SK-N-SH (cell line): ENCODE data around the gene RASGRF2. TPM values are rescaled to one million over a fixed set of nuclear protein-coding genes. Genes with fewer than 3 reads are reported as not detected.

Source experiments
- CTCF ChIA-PET: fragments of 300-600, 350-600 bp; formaldehyde crosslinking; extraction: SDS; loops from one replicate; lab custom pipeline; 2021; lab: Yijun Ruan, JAX
- POLR2A ChIA-PET: fragments of 350-600 bp; sonication (Branson Sonifier 250); formaldehyde crosslinking; extraction: SDS; loops from one replicate; lab custom pipeline; 2020; ENCODE audit warnings: antibody characterized with exemption, inconsistent platforms; lab: Yijun Ruan, JAX
- DNase-seq: peaks from one replicate; pipeline ENCODE4 v3.0.0; 2012
- H2AFZ ChIP-seq: fragments of 200-600 bp; sonication (generic); 2 replicates; pipeline ENCODE4 v1.8.1; 2016; ENCODE audit warnings: antibody characterized with exemption, mild to moderate bottlenecking, low read depth
- H3F3A ChIP-seq: fragments of 200-600 bp; sonication (generic); replicated peaks from 2 replicates; pipeline ENCODE3; 2016; ENCODE audit warnings: antibody characterized with exemption, mild to moderate bottlenecking; ENCODE audit not compliant: insufficient read depth
- H3K27ac ChIP-seq, 2 experiments: fragments of 200-500 bp in 1 of 2; fragments of 200-600 bp in 1 of 2; sonication (Bioruptor generic) in 1 of 2; sonication (generic), shearing (Covaris generic) in 1 of 2; 2 replicates each; pipeline versions ENCODE4 v1.5.1 to v1.6.1; 2014 to 2016; ENCODE audit warnings: low read depth in 2 of 2, inconsistent platforms in 1 of 2, low read length in 1 of 2, mild to moderate bottlenecking in 1 of 2, mixed read lengths in 1 of 2
- H3K27me3 ChIP-seq: fragments of 200-600 bp; sonication (generic), shearing (Covaris generic); 2 replicates; pipeline ENCODE4 v1.6.1; 2016; ENCODE audit warnings: mixed run types; ENCODE audit not compliant: insufficient read depth
- H3K36me3 ChIP-seq, 2 experiments: fragments of 200-500 bp in 1 of 2; fragments of 200-600 bp in 1 of 2; sonication (Bioruptor generic) in 1 of 2; sonication (generic) in 1 of 2; replicated peaks in 1 of 2; 2 replicates each; pipeline versions ENCODE3 to v1.5.1; 2014 to 2016; ENCODE audit warnings: low read length in 1 of 2, mild to moderate bottlenecking in 1 of 2; ENCODE audit not compliant: insufficient read depth in 2 of 2, control insufficient read depth in 1 of 2
- H3K4me1 ChIP-seq, 2 experiments: fragments of 200-500 bp in 1 of 2; fragments of 200-600 bp in 1 of 2; sonication (Bioruptor generic) in 1 of 2; sonication (generic), shearing (Covaris generic) in 1 of 2; 2 replicates each; pipeline versions ENCODE4 v1.5.1 to v1.6.1; 2014 to 2016; ENCODE audit warnings: low read depth in 1 of 2, low read length in 1 of 2, mixed run types in 1 of 2; ENCODE audit not compliant: insufficient read depth in 2 of 2, control insufficient read depth in 1 of 2
- H3K4me2 ChIP-seq: fragments of 200-600 bp; sonication (generic), shearing (Covaris generic); 2 replicates; pipeline ENCODE4 v1.6.1; 2017; ENCODE audit warnings: mixed run types
- H3K4me3 ChIP-seq, 2 experiments: fragments of 200-500 bp in 1 of 2; fragments of 200-600 bp in 1 of 2; sonication (Bioruptor generic) in 1 of 2; sonication (generic), shearing (Covaris generic) in 1 of 2; 2 replicates each; pipeline versions ENCODE4 v1.5.1 to v1.8.1; 2014 to 2016; ENCODE audit warnings: low read depth in 2 of 2, inconsistent platforms in 1 of 2, low read length in 1 of 2, mild to moderate bottlenecking in 1 of 2, mixed read lengths in 1 of 2, moderate library complexity in 1 of 2
- H3K79me2 ChIP-seq: fragments of 200-600 bp; sonication (generic); 2 replicates; pipeline ENCODE4 v1.8.1; 2017; ENCODE audit warnings: mild to moderate bottlenecking; ENCODE audit not compliant: insufficient read depth
- H3K9ac ChIP-seq: fragments of 200-600 bp; sonication (generic); 2 replicates; pipeline ENCODE4 v1.6.1; 2017; ENCODE audit warnings: mixed run types
- H3K9me2 ChIP-seq: fragments of 200-600 bp; sonication (generic); 2 replicates; pipeline ENCODE4 v1.6.1; 2017; ENCODE audit warnings: mixed run types
- H3K9me3 ChIP-seq: fragments of 200-600 bp; sonication (generic); 2 replicates; pipeline ENCODE4 v1.6.1; 2017; ENCODE audit warnings: mixed run types, mild to moderate bottlenecking, moderate library complexity
- H4K20me1 ChIP-seq: fragments of 200-600 bp; sonication (generic); 2 replicates; pipeline ENCODE4 v1.6.1; 2017; ENCODE audit warnings: mild to moderate bottlenecking, mixed run types; ENCODE audit not compliant: insufficient read depth
- ELF1 ChIP-seq: IDR thresholded peaks from 2 replicates; pipeline ENCODE4 v1.4.0; 2012
- EZH2phosphoT487 ChIP-seq: fragments of 200-600 bp; sonication (generic); IDR thresholded peaks from 2 replicates; pipeline ENCODE4 v1.6.1; 2017; ENCODE audit warnings: low read depth, mixed run types, mild to moderate bottlenecking, antibody characterized with exemption, moderate library complexity, borderline replicate concordance
- FOXJ3 ChIP-seq: sonication (generic); formaldehyde crosslinking; IDR thresholded peaks from 2 replicates; pipeline ENCODE4 v1.5.1; 2020; ENCODE audit warnings: mild to moderate bottlenecking, missing genetic modification reagents
- FOXM1 ChIP-seq: IDR thresholded peaks from 2 replicates; pipeline ENCODE4 v1.4.0; 2012; ENCODE audit warnings: low read depth, mild to moderate bottlenecking
- GATA2 ChIP-seq: sonication (generic); formaldehyde crosslinking; IDR thresholded peaks from 2 replicates; pipeline ENCODE4 v1.5.0; 2020; ENCODE audit warnings: mild to moderate bottlenecking, missing genetic modification reagents
- NRF1 ChIP-seq: IDR thresholded peaks from 2 replicates; pipeline ENCODE4 v1.6.1; 2012; ENCODE audit warnings: low read depth, mild to moderate bottlenecking, low read length
- REST ChIP-seq: IDR thresholded peaks from 2 replicates; pipeline ENCODE4 v1.6.1; 2012; ENCODE audit warnings: mild to moderate bottlenecking, low read depth, low read length, moderate library complexity
- RFX5 ChIP-seq: IDR thresholded peaks from 2 replicates; pipeline ENCODE4 v1.6.1; 2012; ENCODE audit warnings: mild to moderate bottlenecking, improper control_type of control experiment, low read length
- RXRA ChIP-seq: IDR thresholded peaks from 2 replicates; pipeline ENCODE4 v1.4.0; 2012; ENCODE audit warnings: low read depth, mild to moderate bottlenecking, borderline replicate concordance
- SIN3A ChIP-seq: IDR thresholded peaks from 2 replicates; pipeline ENCODE4 v1.6.1; 2012; ENCODE audit warnings: low read depth, mild to moderate bottlenecking, low read length, moderate library complexity, borderline replicate concordance
- USF2 ChIP-seq: fragments of 150-350 bp; IDR thresholded peaks from 2 replicates; pipeline ENCODE4 v1.6.1; 2017; ENCODE audit warnings: antibody characterized with exemption, low read length, low read depth, borderline replicate concordance
- ZBTB33 ChIP-seq: IDR thresholded peaks from 2 replicates; pipeline ENCODE4 v1.4.0; 2012; ENCODE audit warnings: low read depth, borderline replicate concordance
- WGBS: methylation state at CpG from one replicate; pipeline ENCODE4 v1.1.6; 2017; ENCODE audit warnings: low lambda C conversion rate; 5-methylcytosine and 5-hydroxymethylcytosine counted together
- polyA plus RNA-seq, 3 experiments: library from polyadenylated mRNA; depleted of rRNA; stranded (reverse); fragments of >200 nt; gene quantifications; 2 replicates each; pipeline ENCODE4 v1.2.3, GENCODE V29; 2012
- TF ChIP-seq, protein P1 (sequence below): fragments of 200-600 bp; sonication (generic); IDR thresholded peaks from 2 replicates; pipeline ENCODE4 v1.6.1; 2017; ENCODE audit warnings: antibody characterized with exemption, mild to moderate bottlenecking, moderate library complexity

Gene RASGRF2
- polyA plus RNA-seq, 1 of the 3 experiments (the other 2 are of a cell fraction), result under 0.01 TPM

GRCh38 chr5:80937584-80938356 lies 22.4 kb upstream of the RASGRF2 start:
- no peak overlapping the region for H3K4me2 ChIP-seq
- no peak overlapping the region for H3K27ac ChIP-seq
- H3F3A ChIP-seq, result no peaks in the 10 kb centered on the region
- no peaks in the 10 kb centered on the region for H3K27me3 ChIP-seq
- no peak overlapping the region for H3K9ac ChIP-seq
- no peaks in the 10 kb centered on the region for H3K36me3 ChIP-seq
- TF ChIP-seq, protein P1, sequence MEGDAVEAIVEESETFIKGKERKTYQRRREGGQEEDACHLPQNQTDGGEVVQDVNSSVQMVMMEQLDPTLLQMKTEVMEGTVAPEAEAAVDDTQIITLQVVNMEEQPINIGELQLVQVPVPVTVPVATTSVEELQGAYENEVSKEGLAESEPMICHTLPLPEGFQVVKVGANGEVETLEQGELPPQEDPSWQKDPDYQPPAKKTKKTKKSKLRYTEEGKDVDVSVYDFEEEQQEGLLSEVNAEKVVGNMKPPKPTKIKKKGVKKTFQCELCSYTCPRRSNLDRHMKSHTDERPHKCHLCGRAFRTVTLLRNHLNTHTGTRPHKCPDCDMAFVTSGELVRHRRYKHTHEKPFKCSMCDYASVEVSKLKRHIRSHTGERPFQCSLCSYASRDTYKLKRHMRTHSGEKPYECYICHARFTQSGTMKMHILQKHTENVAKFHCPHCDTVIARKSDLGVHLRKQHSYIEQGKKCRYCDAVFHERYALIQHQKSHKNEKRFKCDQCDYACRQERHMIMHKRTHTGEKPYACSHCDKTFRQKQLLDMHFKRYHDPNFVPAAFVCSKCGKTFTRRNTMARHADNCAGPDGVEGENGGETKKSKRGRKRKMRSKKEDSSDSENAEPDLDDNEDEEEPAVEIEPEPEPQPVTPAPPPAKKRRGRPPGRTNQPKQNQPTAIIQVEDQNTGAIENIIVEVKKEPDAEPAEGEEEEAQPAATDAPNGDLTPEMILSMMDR, result no peak
- TF ChIP-seq REST, result no peak
- TF ChIP-seq GATA2 (CRISPR knock-in tag), result no peak
- TF ChIP-seq ZBTB33, result no peak
- TF ChIP-seq RFX5, result no peak
- no peak for TF ChIP-seq FOXM1
- TF ChIP-seq FOXJ3 (CRISPR knock-in tag), result no peak
- H4K20me1 ChIP-seq, result no peaks in the 10 kb centered on the region
- H2AFZ ChIP-seq, result no peak overlapping the region
- no peaks in the 10 kb centered on the region for H3K9me3 ChIP-seq
- ChIA-PET CTCF (no interaction called here), POLR2A (no interaction called here)
- no peaks in the 10 kb centered on the region; a peak in 1 of 4 replicates for H3K4me1 ChIP-seq
- no peaks in the 10 kb centered on the region for H3K79me2 ChIP-seq
- no peak overlapping the region for H3K4me3 ChIP-seq
- 70% methylated on average over 9 of the region's 9 CpGs for WGBS
- no peak for DNase-seq
- no peaks in the 10 kb centered on the region for H3K9me2 ChIP-seq

- no peak overlapping the region for H3K27ac ChIP-seq
- POLR2A ChIA-PET, result no interaction called here
- TF ChIP-seq ELF1 (no peak), USF2 (no peak), NRF1 (no peak), FOXM1 (no peak), SIN3A (no peak), RXRA (no peak), REST (no peak), EZH2phosphoT487 (no peak)
Measured at GRCh38 chr5:80941496-80941895, 18.7 kb upstream of the RASGRF2 start.

More at GRCh38 chr5:80941496-80941895, 18.7 kb upstream of the RASGRF2 start:
- no peak overlapping the region for H3K9ac ChIP-seq
- H3F3A ChIP-seq, result no peaks in the 10 kb centered on the region
- no peaks in the 10 kb centered on the region for H4K20me1 ChIP-seq
- CTCF ChIA-PET, result no interaction called here
- no peaks in the 10 kb centered on the region for H3K9me3 ChIP-seq
- no peaks in the 10 kb centered on the region for H3K79me2 ChIP-seq
- no peak overlapping the region for H3K4me2 ChIP-seq
- whole genome bisulfite sequencing, result 10% methylated on average over 1 of the region's 1 CpG
- no peaks in the 10 kb centered on the region for H3K27me3 ChIP-seq
- no peak for DNase-seq
- H3K4me3 ChIP-seq, result no peak overlapping the region
- H3K36me3 ChIP-seq, result no peaks in the 10 kb centered on the region
- H2AFZ ChIP-seq, result no peak overlapping the region
- no peaks in the 10 kb centered on the region for H3K9me2 ChIP-seq
- H3K4me1 ChIP-seq, result no peaks in the 10 kb centered on the region; a peak in 1 of 4 replicates
